B cell (primary cell): ENCODE results near the gene TRIM17. TPM values are rescaled to one million over a fixed set of nuclear protein-coding genes. Genes with fewer than 3 reads are reported as not detected.

ENCODE experiments used
- ATAC-seq: fragments of 200-7000 bp; cut with Tn5 transposase; one replicate; pipeline ENCODE4 v1.10.0; 2021; ENCODE audit warnings: low read depth, mild to moderate bottlenecking, moderate number of reproducible peaks, moderate library complexity
- CTCF ChIA-PET: fragments of 350-600 bp; sonication (Branson Sonifier 250); formaldehyde crosslinking; loops from one replicate; lab custom pipeline; 2021; ENCODE audit warnings: antibody characterized with exemption, inconsistent platforms; lab: Charles Lee
- POLR2A ChIA-PET: fragments of 350-600 bp; sonication (Branson Sonifier 250); formaldehyde crosslinking; loops from one replicate; lab custom pipeline; 2021; ENCODE audit warnings: antibody characterized with exemption; lab: Charles Lee
- DNase-seq: peaks from one replicate; pipeline ENCODE4 v3.0.0; 2013
- H2AFZ ChIP-seq: 2 replicates; pipeline ENCODE4 v1.6.1; 2012; ENCODE audit warnings: mild to moderate bottlenecking, low read depth, low read length; ENCODE audit not compliant: insufficient read depth, poor library complexity, severe bottlenecking
- H3K27ac ChIP-seq, 2 donors: 1 replicate in 1 of 2; 2 replicates in 1 of 2; pipeline ENCODE4 v1.5.1; 2012 to 2013; ENCODE audit warnings: low read length in 2 of 2, mild to moderate bottlenecking in 2 of 2, moderate library complexity in 1 of 2
- H3K27me3 ChIP-seq, 4 experiments: fragments of 200-600 bp in 1 of 4; sonication (generic) in 1 of 4; replicated peaks in 1 of 4; 1 replicate in 2 of 4; 2 replicates in 2 of 4; pipeline versions ENCODE4 v1.6.1 to v1.7.0; 2013 to 2016; ENCODE audit warnings: low read length in 3 of 4, mild to moderate bottlenecking in 2 of 4, mixed read lengths in 1 of 4, moderate library complexity in 1 of 4; ENCODE audit not compliant: insufficient read depth in 4 of 4, control insufficient read depth in 3 of 4; ENCODE audit errors: control extremely low read depth in 1 of 4
- H3K36me3 ChIP-seq, 2 experiments: replicated peaks in 1 of 2; 1 replicate in 1 of 2; 2 replicates in 1 of 2; pipeline versions ENCODE4 v1.6.1 to v1.7.1; 2013; ENCODE audit warnings: low read length in 1 of 2; ENCODE audit not compliant: insufficient read depth in 2 of 2, control insufficient read depth in 1 of 2; ENCODE audit errors: control extremely low read depth in 1 of 2, extremely low read depth in 1 of 2
- H3K4me1 ChIP-seq, 2 donors: fragments of 200-600 bp in 1 of 2; sonication (generic) in 1 of 2; 1 replicate in 1 of 2; 2 replicates in 1 of 2; pipeline versions ENCODE4 v1.5.1 to v1.6.1; 2013 to 2017; ENCODE audit warnings: low read length in 2 of 2; ENCODE audit not compliant: control insufficient read depth in 2 of 2, insufficient read depth in 2 of 2
- H3K4me2 ChIP-seq: replicated peaks from 2 replicates; pipeline ENCODE3; 2012; ENCODE audit warnings: mild to moderate bottlenecking, low read depth, low read length; ENCODE audit not compliant: poor library complexity, severe bottlenecking
- H3K4me3 ChIP-seq, 5 experiments: fragments of 200-600 bp in 1 of 5; sonication (generic) in 1 of 5; 1 replicate in 3 of 5; 2 replicates in 2 of 5; pipeline versions ENCODE4 v1.5.1 to v1.7.0; 2011 to 2016; ENCODE audit warnings: low read length in 4 of 5, mild to moderate bottlenecking in 4 of 5, low read depth in 2 of 5, control low read depth in 1 of 5, moderate library complexity in 1 of 5; ENCODE audit not compliant: insufficient read depth in 1 of 5; ENCODE audit errors: control extremely low read depth in 1 of 5, extremely low read depth in 1 of 5
- H3K79me2 ChIP-seq: fragments of 200-600 bp; sonication (generic); one replicate; pipeline ENCODE4 v1.6.0; 2016; ENCODE audit warnings: low read length; ENCODE audit not compliant: control insufficient read depth, insufficient read depth
- H3K9ac ChIP-seq: fragments of 200-600 bp; sonication (generic); 2 replicates; pipeline ENCODE4 v1.6.1; 2017; ENCODE audit warnings: mild to moderate bottlenecking, low read length, moderate library complexity
- H3K9me3 ChIP-seq, 3 donors: one replicate each; pipeline versions ENCODE4 v1.6.1 to v1.7.1; 2013; ENCODE audit warnings: low read length in 2 of 3; ENCODE audit not compliant: control insufficient read depth in 2 of 3, insufficient read depth in 1 of 3; ENCODE audit errors: control extremely low read depth in 1 of 3
- H4K20me1 ChIP-seq: 2 replicates; pipeline ENCODE4 v1.6.0; 2012; ENCODE audit warnings: mild to moderate bottlenecking, low read length; ENCODE audit not compliant: insufficient read depth, control insufficient read depth, poor library complexity, severe bottlenecking
- H3K27ac Mint-ChIP-seq: one replicate; pipeline ENCODE4 v1.8.0; 2021; ENCODE audit warnings: mixed read lengths
- H3K27me3 Mint-ChIP-seq: one replicate; pipeline ENCODE4 v1.8.0; 2021; ENCODE audit warnings: mixed read lengths
- H3K4me1 Mint-ChIP-seq: one replicate; pipeline ENCODE4 v1.8.0; 2021; ENCODE audit warnings: mixed read lengths
- H3K4me3 Mint-ChIP-seq: one replicate; pipeline ENCODE4 v1.8.0; 2021; ENCODE audit warnings: mixed read lengths
- H3K9me3 Mint-ChIP-seq: one replicate; pipeline ENCODE4 v1.8.0; 2022; ENCODE audit warnings: mixed read lengths; ENCODE audit not compliant: insufficient read depth
- EZH2 ChIP-seq: IDR thresholded peaks from 2 replicates; pipeline ENCODE4 v1.6.1; 2012; ENCODE audit warnings: borderline replicate concordance, low read depth, mild to moderate bottlenecking, moderate library complexity, low read length; ENCODE audit not compliant: insufficient read depth, poor library complexity, severe bottlenecking
- WGBS: methylation state at CpG from one replicate; pipeline ENCODE4 v1.1.5; 2013; ENCODE audit warnings: missing lambda C conversion rate; ENCODE audit not compliant: insufficient coverage; 5-methylcytosine and 5-hydroxymethylcytosine counted together
- intact Hi-C: fragments of 100-400 bp; cut with micrococcal nuclease; formaldehyde crosslinking; loops from one replicate; pipeline ENCODE4 v1.10.0; 2022
- polyA plus RNA-seq: library from polyadenylated mRNA; depleted of rRNA; stranded (reverse); fragments of >200 nt; gene quantifications from 2 replicates; pipeline ENCODE4 v1.2.3, GENCODE V29; 2012
- total RNA-seq, 2 donors: library from RNA; stranded (reverse); fragments of 120-200 nt in 1 of 2; gene quantifications; 1 replicate in 1 of 2; 2 replicates in 1 of 2; pipeline versions ENCODE4 v1.2.3 to v1.2.4, GENCODE V29; 2013 to 2022
- TF ChIP-seq, protein P1 (sequence below): fragments of 200-600 bp; IDR thresholded peaks from one replicate; pipeline ENCODE4 v1.8.0; 2022; ENCODE audit warnings: antibody characterized with exemption, mild to moderate bottlenecking

Gene TRIM17
- total and polyA plus RNA-seq, 2 donors (not counting 1 experiment from before 2014, with no cell fraction given), result not detected

- Histone ChIP-seq H2AFZ (no peak overlapping the region), H3K27me3 (peaks cover 0 to 25% (median 6%) of the 10 kb centered on the region in 4 experiments), H3K4me3 (no peak overlapping the region), H3K27ac (no peak overlapping the region), H3K79me2 (no peaks in the 10 kb centered on the region), H3K9ac (no peak overlapping the region), H3K9me3 (peaks cover 0 to 9% (median 0%) of the 10 kb centered on the region in 3 donors), H4K20me1 (no peaks in the 10 kb centered on the region), H3K4me1 (peaks cover 11 to 13% of the 10 kb centered on the region in 2 donors), H3K36me3 (no peaks in the 10 kb centered on the region), H3K4me2 (no peak overlapping the region)
- ChIA-PET POLR2A (interaction anchor here (0.6 kb wide), 1 partner anchor 41 kb away, joined by 7 read pairs; no protein-coding TSS in a partner anchor), CTCF (interaction anchor here (1.6 kb wide), 1 partner anchor 50 kb away, joined by 3 read pairs; no protein-coding TSS in a partner anchor)
- Mint-ChIP-seq H3K9me3 (no peaks in the 10 kb centered on the region), H3K27ac (no peak overlapping the region), H3K27me3 (peaks cover 36% of the 10 kb centered on the region), H3K4me3 (no peak overlapping the region), H3K4me1 (peaks cover 10% of the 10 kb centered on the region)
- ATAC-seq (no peak), DNase-seq (no peak)
- intact Hi-C loops, result no loop called here
- WGBS, result 93% methylated on average over 9 of the region's 11 CpGs
- TF ChIP-seq EZH2, result no peak
- TF ChIP-seq, protein P1, sequence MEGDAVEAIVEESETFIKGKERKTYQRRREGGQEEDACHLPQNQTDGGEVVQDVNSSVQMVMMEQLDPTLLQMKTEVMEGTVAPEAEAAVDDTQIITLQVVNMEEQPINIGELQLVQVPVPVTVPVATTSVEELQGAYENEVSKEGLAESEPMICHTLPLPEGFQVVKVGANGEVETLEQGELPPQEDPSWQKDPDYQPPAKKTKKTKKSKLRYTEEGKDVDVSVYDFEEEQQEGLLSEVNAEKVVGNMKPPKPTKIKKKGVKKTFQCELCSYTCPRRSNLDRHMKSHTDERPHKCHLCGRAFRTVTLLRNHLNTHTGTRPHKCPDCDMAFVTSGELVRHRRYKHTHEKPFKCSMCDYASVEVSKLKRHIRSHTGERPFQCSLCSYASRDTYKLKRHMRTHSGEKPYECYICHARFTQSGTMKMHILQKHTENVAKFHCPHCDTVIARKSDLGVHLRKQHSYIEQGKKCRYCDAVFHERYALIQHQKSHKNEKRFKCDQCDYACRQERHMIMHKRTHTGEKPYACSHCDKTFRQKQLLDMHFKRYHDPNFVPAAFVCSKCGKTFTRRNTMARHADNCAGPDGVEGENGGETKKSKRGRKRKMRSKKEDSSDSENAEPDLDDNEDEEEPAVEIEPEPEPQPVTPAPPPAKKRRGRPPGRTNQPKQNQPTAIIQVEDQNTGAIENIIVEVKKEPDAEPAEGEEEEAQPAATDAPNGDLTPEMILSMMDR, result no peak
Observed at GRCh38 chr1:228450200-228450599, 33.5 kb upstream of the TRIM17 start.

DNA sequence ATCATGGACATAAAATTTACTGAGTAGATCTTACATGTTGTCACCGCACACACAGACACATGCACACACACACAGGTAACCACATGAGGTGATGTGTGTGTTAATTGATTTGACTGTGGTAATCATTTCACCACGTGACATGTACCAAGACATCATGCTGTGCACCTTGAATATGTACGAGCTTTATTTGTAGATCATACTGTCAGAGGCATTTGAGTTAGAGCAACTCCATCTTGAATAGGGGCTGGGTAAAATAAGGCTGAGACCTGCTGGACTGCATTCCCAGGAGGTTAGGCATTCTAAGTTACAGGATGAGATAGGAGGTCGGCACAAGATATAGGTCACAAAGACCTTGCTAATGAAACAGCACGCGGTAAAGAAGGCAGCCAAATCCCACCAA, 31.7 kb upstream of the TRIM17 start:
- H3K4me3 ChIP-seq, result no peak overlapping the region
- no peak overlapping the region for H3K9ac ChIP-seq
- H3K27me3 ChIP-seq, result peaks cover 0 to 28% (median 18%) of the 10 kb centered on the region in 4 experiments
- ATAC-seq (no peak), DNase-seq (no peak)
- no peak overlapping the region for H3K4me2 ChIP-seq
- intact Hi-C loops, result no loop called here
- H3K27ac Mint-ChIP-seq, result no peak overlapping the region
- peaks cover 11% of the 10 kb centered on the region for H3K4me1 Mint-ChIP-seq
- peaks cover 0 to 9% (median 0%) of the 10 kb centered on the region in 3 donors for H3K9me3 ChIP-seq
- H3K79me2 ChIP-seq, result no peaks in the 10 kb centered on the region
- H3K36me3 ChIP-seq, result no peaks in the 10 kb centered on the region
- peaks cover 43% of the 10 kb centered on the region for H3K27me3 Mint-ChIP-seq
- ChIA-PET POLR2A (no interaction called here), CTCF (no interaction called here)
- H4K20me1 ChIP-seq, result no peaks in the 10 kb centered on the region
- H3K27ac ChIP-seq, result no peak overlapping the region
- TF ChIP-seq, protein P1, result no peak
- TF ChIP-seq EZH2, result no peak
- no peak overlapping the region for H2AFZ ChIP-seq
- 100% methylated on average over 1 of the region's 6 CpGs for WGBS
- no peak overlapping the region for H3K4me3 Mint-ChIP-seq
- H3K9me3 Mint-ChIP-seq, result no peaks in the 10 kb centered on the region
- peaks cover 14 to 16% of the 10 kb centered on the region in 2 donors for H3K4me1 ChIP-seq
